NCI-H2196 treated with DMSO at 0.1 percent for 48 hours (cell line): ENCODE results near the gene MRTO4.
"Not testable (repeated sequence)": the region's sequence is repeated elsewhere in the genome, so short reads cannot be mapped to it uniquely, and the experiment has no call there.

Experiments used
- DNase-seq: peaks from one replicate; lab custom pipeline; 2025; ENCODE audit not compliant: unreplicated experiment; lab: John Stamatoyannopoulos, UW

The MRTO4 gene

GRCh38 chr1:19269427-19270342 is 18.1 kb downstream of the MRTO4 start:
- DNase-seq: not testable (repeated sequence)

DNA sequence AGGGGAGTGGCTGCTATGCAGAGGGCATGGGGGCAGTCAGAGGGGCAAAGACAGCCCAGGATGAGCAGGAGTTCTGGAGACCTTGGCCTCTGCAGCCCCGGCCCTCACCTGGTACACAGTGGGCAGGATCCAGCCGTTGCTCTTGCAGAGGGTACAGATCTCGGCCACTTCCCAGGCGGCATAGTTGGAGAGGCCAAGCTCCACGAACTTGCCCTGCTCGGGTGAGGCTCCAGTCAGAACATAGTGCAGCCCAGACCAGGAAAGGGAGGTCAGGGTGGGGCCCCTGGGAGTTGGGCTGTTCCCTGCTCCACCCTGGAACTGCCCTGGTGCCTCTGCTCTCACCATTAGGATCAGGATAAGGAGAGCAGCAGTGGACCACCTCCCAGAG is 18.7 kb downstream of the MRTO4 start:
- not testable (repeated sequence) for DNase-seq

- no peak for DNase-seq
Observed at GRCh38 chr1:19272064-19272463, 20.5 kb downstream of the MRTO4 start.

- DNase-seq: no peak
Observed at GRCh38 chr1:19273106-19273843, 21.7 kb downstream of the MRTO4 start.

- DNase-seq: not testable (repeated sequence)
Observed at GRCh38 chr1:19273844-19274531, 22.4 kb downstream of the MRTO4 start.

DNA sequence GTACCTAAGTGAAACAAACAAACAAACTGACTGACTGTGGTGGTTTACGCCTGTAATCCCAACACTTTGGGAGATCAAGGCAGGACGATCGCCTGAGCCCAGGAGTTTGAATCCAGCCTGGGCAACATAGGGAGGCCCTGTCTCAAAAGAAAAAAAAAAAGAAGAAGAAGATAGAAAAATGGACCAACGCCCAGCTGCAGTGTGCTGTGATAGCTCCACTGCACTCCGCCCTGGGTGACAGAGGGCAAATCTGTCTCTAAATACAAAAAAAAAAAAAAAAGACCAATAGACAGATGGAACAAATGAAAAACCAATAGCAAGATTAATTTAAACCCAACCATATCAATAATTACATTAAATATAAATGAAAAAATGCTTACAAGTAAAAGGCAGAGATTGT is 23.0 kb downstream of the MRTO4 start:
- no peak for DNase-seq

GRCh38 chr1:19283891-19284290 is 32.3 kb downstream of the MRTO4 start:
- no peak for DNase-seq

- DNase-seq: no peak
Observed at GRCh38 chr1:19284881-19285280, 33.3 kb downstream of the MRTO4 start.

- not testable (repeated sequence) for DNase-seq
Observed at GRCh38 chr1:19285366-19285765, 33.8 kb downstream of the MRTO4 start.

GRCh38 chr1:19285807-19286206 is 34.2 kb downstream of the MRTO4 start:
- DNase-seq: not testable (repeated sequence)

- no peak for DNase-seq
Observed at GRCh38 chr1:19287436-19288185, 36.0 kb downstream of the MRTO4 start.

GRCh38 chr1:19288324-19289241 is 37.0 kb downstream of the MRTO4 start, which contains the start of gene AKR7A3:
AKR7A3 (minus strand) TSS chr1:19288770; CDS start chr1:19288709, 61 bp downstream.
- not testable (repeated sequence) for DNase-seq

- no peak for DNase-seq
Observed at GRCh38 chr1:19289244-19289643, 37.6 kb downstream of the MRTO4 start.

- DNase-seq: no peak
Observed at GRCh38 chr1:19294638-19295037, 43.0 kb downstream of the MRTO4 start.

- DNase-seq: no peak
Observed at GRCh38 chr1:19300211-19300610, 48.6 kb downstream of the MRTO4 start.

DNA sequence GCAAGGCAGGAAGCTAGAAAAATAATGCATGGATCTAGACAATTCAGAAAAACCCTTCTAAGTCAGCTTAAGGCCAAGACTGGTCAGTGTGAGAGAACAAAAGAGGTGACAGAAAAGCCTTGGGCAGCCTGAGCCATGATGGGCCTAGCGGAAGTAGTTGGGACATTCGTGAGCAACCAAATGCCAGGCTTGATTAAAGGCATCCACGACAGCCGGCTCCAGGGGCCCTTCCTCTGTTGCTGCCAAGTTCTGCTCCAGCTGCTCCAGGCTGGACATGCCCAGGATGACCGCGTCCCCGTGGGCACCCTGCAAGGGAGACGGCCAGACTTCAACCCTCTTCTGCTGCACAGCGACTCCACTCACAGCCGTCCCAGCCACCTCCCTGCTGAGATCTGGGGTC is 52.5 kb downstream of the MRTO4 start:
- not testable (repeated sequence) for DNase-seq

DNA sequence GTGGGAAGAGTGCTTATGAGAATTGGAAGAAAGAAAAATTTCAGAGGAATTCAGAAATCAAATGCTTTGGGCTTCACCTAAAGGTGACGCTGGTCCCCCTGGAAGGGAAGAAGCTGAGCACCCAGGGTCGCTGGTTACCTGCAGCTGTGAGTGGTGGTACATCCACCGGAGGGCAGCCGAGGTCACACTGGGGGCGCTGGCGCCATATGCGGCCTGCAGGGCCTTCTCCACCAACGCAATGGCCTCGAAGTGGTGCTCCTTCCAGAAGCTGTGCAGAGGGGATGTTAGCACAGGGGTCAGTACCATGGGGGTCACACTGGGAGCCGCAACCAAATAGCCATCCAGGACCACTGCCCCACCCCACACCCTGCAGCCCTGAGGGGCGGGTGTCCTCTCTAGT is 54.3 kb downstream of the MRTO4 start:
- no peak for DNase-seq

DNA sequence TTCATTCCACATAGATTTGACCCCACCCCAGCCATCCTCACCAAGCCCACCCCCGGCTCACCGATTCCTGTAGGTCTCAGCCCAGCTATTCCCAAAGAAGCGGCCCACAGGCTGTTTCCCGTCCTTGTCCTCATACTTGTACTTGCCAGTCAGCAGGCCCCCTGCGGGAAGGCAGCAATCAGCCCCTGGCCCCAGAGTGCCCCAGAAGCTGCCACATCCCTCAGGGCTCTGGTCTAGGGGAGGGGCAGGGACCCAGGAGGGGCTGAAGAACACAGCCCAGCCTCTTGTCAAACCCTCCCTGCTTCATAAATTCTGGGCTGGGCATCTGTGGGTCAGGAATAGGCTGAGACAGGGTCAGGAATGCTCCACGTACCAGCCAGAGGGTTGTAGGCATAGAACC is 55.3 kb downstream of the MRTO4 start:
- no peak for DNase-seq

GRCh38 chr1:19307794-19308508 is 56.3 kb downstream of the MRTO4 start:
- no peak for DNase-seq
